ENCODE results near the gene RNASE12. TPM values are rescaled to one million over a fixed set of nuclear protein-coding genes. Genes with fewer than 3 reads are reported as not detected.
A peak's percentile ranks its signal among the peaks of the same experiment; 100 is the strongest.

Gene RNASE12
- total and polyA plus RNA-seq, 2 donors from 2014 or later: not detected

DNA sequence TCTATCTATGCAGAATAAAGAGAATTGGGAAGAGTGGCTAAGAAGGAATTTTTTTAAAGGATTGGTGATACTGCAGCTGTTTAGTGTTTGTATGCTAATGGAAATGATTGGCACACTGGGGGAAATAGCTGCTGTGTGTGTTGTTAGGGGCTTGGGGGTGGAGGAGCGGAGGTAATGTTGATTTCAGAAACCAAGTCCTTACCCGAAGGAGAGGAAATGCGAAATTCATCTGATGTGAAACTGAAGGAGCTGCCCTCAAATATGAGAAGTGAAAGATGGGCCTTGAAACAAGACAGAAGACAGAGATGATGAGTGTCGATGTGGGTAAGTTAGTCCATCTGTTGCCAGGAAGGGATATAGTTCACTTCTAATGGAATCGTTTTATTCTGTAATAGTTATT lies 21.2 kb upstream of the RNASE12 start:
- peaks cover 0 to 6% (median 0%) of the 10 kb centered on the region in 3 donors for H3K4me1 ChIP-seq (ENCODE audit: control insufficient read depth in 2 of 3, insufficient read depth in 2 of 3, low read depth in 1 of 3, low read length in 3 of 3)

DNA sequence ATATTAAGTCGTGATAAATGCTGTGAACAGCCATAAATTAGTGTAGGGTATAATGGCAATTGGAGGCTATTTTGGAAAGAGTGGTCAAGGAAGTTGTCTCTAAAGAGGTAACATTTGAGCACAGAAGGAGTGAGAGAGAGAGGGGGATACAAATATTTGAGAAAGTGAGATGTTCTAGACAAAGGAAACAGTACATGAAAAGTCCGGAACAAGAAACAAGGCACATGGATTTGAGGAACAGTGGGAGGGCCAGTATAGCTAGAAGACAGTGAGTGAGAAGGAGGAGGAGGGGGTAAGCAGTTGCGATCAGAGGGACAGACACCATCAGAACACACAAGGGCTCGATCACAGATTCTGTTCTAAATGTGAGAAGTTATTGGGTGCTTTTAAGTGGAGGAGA lies 20.1 kb upstream of the RNASE12 start:
- DNase-seq: no peak
- no peak overlapping the region for H3K27ac ChIP-seq (ENCODE audit: low read depth in 2 of 2, low read length in 2 of 2)
- TF ChIP-seq, protein P1, sequence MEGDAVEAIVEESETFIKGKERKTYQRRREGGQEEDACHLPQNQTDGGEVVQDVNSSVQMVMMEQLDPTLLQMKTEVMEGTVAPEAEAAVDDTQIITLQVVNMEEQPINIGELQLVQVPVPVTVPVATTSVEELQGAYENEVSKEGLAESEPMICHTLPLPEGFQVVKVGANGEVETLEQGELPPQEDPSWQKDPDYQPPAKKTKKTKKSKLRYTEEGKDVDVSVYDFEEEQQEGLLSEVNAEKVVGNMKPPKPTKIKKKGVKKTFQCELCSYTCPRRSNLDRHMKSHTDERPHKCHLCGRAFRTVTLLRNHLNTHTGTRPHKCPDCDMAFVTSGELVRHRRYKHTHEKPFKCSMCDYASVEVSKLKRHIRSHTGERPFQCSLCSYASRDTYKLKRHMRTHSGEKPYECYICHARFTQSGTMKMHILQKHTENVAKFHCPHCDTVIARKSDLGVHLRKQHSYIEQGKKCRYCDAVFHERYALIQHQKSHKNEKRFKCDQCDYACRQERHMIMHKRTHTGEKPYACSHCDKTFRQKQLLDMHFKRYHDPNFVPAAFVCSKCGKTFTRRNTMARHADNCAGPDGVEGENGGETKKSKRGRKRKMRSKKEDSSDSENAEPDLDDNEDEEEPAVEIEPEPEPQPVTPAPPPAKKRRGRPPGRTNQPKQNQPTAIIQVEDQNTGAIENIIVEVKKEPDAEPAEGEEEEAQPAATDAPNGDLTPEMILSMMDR (IDR thresholded peaks at IDR 0.05; ENCODE audit: borderline replicate concordance, extremely low read depth, insufficient read depth): no peak
- H3K27me3 ChIP-seq (ENCODE audit: control insufficient read depth, insufficient read depth, low read length): no peaks in the 10 kb centered on the region
- H3K9me3 ChIP-seq (ENCODE audit: control insufficient read depth in 2 of 3, insufficient read depth in 1 of 3, low read length in 3 of 3): no peaks in the 10 kb centered on the region
- no peaks in the 10 kb centered on the region for H3K36me3 ChIP-seq (ENCODE audit: control insufficient read depth in 2 of 3, insufficient read depth in 3 of 3, low read length in 3 of 3)
- no peak overlapping the region for H3K4me3 ChIP-seq (ENCODE audit: low read length in 3 of 3)
- FAIRE-seq: no peak
- intact Hi-C loops (cut with DNase I): loop anchor here (5.0 kb wide), 1 partner anchor 76 kb away; the partner anchor contains the start of gene ANG
- no peak overlapping the region for H3K9ac ChIP-seq (ENCODE audit: low read length in 3 of 3)
- H3K4me1 ChIP-seq (ENCODE audit: control insufficient read depth in 2 of 3, insufficient read depth in 2 of 3, low read depth in 1 of 3, low read length in 3 of 3): peaks cover 0 to 6% (median 0%) of the 10 kb centered on the region in 3 donors

More for the DNA sequence above, 21.2 kb upstream of the RNASE12 start:
- FAIRE-seq: no peak
- TF ChIP-seq, protein P1 (IDR thresholded peaks at IDR 0.05; ENCODE audit: borderline replicate concordance, extremely low read depth, insufficient read depth): no peak
- intact Hi-C loops (cut with DNase I): loop anchor here (5.0 kb wide), 1 partner anchor 75 kb away; the partner anchor contains the start of gene ANG
- no peak for DNase-seq
- Histone ChIP-seq H3K27ac (ENCODE audit: low read depth in 2 of 2, low read length in 2 of 2) (no peak overlapping the region), H3K9me3 (ENCODE audit: control insufficient read depth in 2 of 3, insufficient read depth in 1 of 3, low read length in 3 of 3) (no peaks in the 10 kb centered on the region), H3K36me3 (ENCODE audit: control insufficient read depth in 2 of 3, insufficient read depth in 3 of 3, low read length in 3 of 3) (no peaks in the 10 kb centered on the region), H3K27me3 (ENCODE audit: control insufficient read depth, insufficient read depth, low read length) (no peaks in the 10 kb centered on the region), H3K4me3 (ENCODE audit: low read length in 3 of 3) (no peak overlapping the region), H3K9ac (ENCODE audit: low read length in 3 of 3) (no peak overlapping the region)

DNA sequence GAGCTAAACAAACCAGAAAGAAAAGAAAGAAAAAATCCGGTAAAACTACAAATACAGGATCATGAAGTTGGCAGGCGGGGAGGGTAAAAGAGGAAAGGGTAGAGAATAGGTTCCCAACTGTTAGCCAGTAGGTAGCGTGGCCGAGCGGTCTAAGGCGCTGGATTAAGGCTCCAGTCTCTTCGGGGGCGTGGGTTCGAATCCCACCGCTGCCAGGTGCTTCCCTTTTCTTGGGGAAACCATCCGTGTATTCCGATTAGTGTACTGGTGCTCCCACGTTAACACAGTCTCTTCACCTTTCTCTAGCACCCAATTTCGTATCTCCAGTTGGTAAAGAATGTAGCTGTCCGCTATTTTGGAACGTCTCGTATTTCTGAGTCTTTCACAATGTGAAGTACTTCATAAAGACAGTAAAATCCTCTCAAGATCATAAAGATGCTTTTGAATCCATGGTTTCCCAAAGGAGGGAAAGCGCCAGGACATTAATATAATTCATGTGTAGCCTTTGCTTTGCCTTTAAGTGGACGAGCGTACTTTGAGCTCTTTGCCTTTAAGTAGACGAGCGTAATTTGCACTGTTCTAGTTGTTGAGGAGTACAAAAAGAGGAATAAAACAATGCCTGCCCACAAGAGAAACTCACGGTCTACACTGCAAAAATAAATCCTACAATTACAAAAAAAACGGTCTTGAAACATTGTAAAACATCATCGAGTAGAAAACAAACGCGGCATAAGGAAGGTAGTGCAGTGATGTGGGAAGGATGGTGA lies 19.0 kb upstream of the RNASE12 start:
- H3K27me3 ChIP-seq (ENCODE audit: control insufficient read depth, insufficient read depth, low read length): no peaks in the 10 kb centered on the region
- H3K4me1 ChIP-seq (ENCODE audit: control insufficient read depth in 2 of 3, insufficient read depth in 2 of 3, low read depth in 1 of 3, low read length in 3 of 3): peaks cover 0 to 6% (median 0%) of the 10 kb centered on the region in 3 donors
- no peaks in the 10 kb centered on the region for H3K9me3 ChIP-seq (ENCODE audit: control insufficient read depth in 2 of 3, insufficient read depth in 1 of 3, low read length in 3 of 3)
- peak overlapping the region; percentile 56 to 98 (median 83) for H3K9ac ChIP-seq (ENCODE audit: low read length in 3 of 3)
- TF ChIP-seq, protein P1 (IDR thresholded peaks at IDR 0.05; ENCODE audit: borderline replicate concordance, extremely low read depth, insufficient read depth): no peak
- DNase-seq: peak; percentile 80 to 90 (median 86)
- H3K27ac ChIP-seq (ENCODE audit: low read depth in 2 of 2, low read length in 2 of 2): peak overlapping the region in 1 of 2 donors; percentile 24
- no peaks in the 10 kb centered on the region for H3K36me3 ChIP-seq (ENCODE audit: control insufficient read depth in 2 of 3, insufficient read depth in 3 of 3, low read length in 3 of 3)
- no peak for FAIRE-seq
- H3K4me3 ChIP-seq (ENCODE audit: low read length in 3 of 3): peak overlapping the region; percentile 89 to 99 (median 93)
- intact Hi-C loops (cut with DNase I): loop anchor here (5.0 kb wide), 1 partner anchor 77 kb away; the partner anchor contains the start of gene ANG

Data from kidney (tissue), 14 donors.